HepG2 (cell line): ENCODE results near the gene SLX4. TPM values are rescaled to one million over a fixed set of nuclear protein-coding genes. Genes with fewer than 3 reads are reported as not detected.

Experiments used
- KMT2A ChIP-seq: sonication (generic); formaldehyde crosslinking; IDR thresholded peaks from 2 replicates; pipeline ENCODE4 v1.4.0; 2020; ENCODE audit warnings: missing genetic modification reagents
- MEIS1 ChIP-seq: sonication (generic); formaldehyde crosslinking; IDR thresholded peaks from 2 replicates; pipeline ENCODE4 v1.9.0; 2021; ENCODE audit warnings: mild to moderate bottlenecking, missing genetic modification reagents, moderate library complexity, borderline replicate concordance
- NFAT5 ChIP-seq: sonication (generic); formaldehyde crosslinking; IDR thresholded peaks from 2 replicates; pipeline ENCODE4 v1.4.0; 2020; ENCODE audit warnings: missing genetic modification reagents
- PTBP1 ChIP-seq: fragments of 200-400 bp; formaldehyde crosslinking; IDR thresholded peaks from 2 replicates; pipeline ENCODE4 v1.6.1; 2018; ENCODE audit warnings: low read length, low read depth; ENCODE audit not compliant: poor library complexity, severe bottlenecking
- RAD51 ChIP-seq: fragments of 450-650 bp; IDR thresholded peaks from 2 replicates; pipeline ENCODE4 v1.6.1; 2016; ENCODE audit warnings: borderline replicate concordance
- TEAD3 ChIP-seq: optimal IDR thresholded peaks from 2 replicates; pipeline ENCODE3; 2016; ENCODE audit warnings: borderline replicate concordance
- ZEB1 ChIP-seq: IDR thresholded peaks from 2 replicates; pipeline ENCODE4 v1.6.1; 2012; ENCODE audit warnings: mild to moderate bottlenecking, low read depth, inconsistent platforms; ENCODE audit not compliant: insufficient replicate concordance
- ZNF260 ChIP-seq: sonication (generic); formaldehyde crosslinking; IDR thresholded peaks from 2 replicates; pipeline ENCODE4 v1.4.0; 2020; ENCODE audit warnings: missing genetic modification reagents, low read depth, mild to moderate bottlenecking, borderline replicate concordance
- ZNF331 ChIP-seq: sonication (generic); formaldehyde crosslinking; IDR thresholded peaks from 2 replicates; pipeline ENCODE4 v1.4.0; 2020; ENCODE audit warnings: missing genetic modification reagents
- ZNF710 ChIP-seq: sonication (generic); formaldehyde crosslinking; IDR thresholded peaks from 2 replicates; pipeline ENCODE4 v1.5.0; 2020; ENCODE audit warnings: mild to moderate bottlenecking, missing genetic modification reagents, borderline replicate concordance
- ZNF737 ChIP-seq: sonication (generic); formaldehyde crosslinking; IDR thresholded peaks from 2 replicates; pipeline ENCODE4 v1.5.0; 2020; ENCODE audit warnings: missing genetic modification reagents, mild to moderate bottlenecking, borderline replicate concordance
- ZNF782 ChIP-seq: sonication (generic); formaldehyde crosslinking; IDR thresholded peaks from 2 replicates; pipeline ENCODE4 v1.4.0; 2020; ENCODE audit warnings: missing genetic modification reagents, mild to moderate bottlenecking, borderline replicate concordance
- polyA plus RNA-seq, 8 experiments: library from polyadenylated mRNA; depleted of rRNA in 3 of 8; stranded (reverse) in 7 of 8; unstranded in 1 of 8; fragments of >200 nt; fragmentation: Illumina TruSeq in 4 of 8; extraction: Trizol in 4 of 8; gene quantifications; 2 replicates each; pipeline versions ENCODE4 v1.2.1 to v1.2.3, GENCODE V29; 2011 to 2016; ENCODE audit warnings: low read depth in 4 of 8, missing spikeins in 1 of 8, mixed read lengths in 1 of 8; ENCODE audit not compliant: insufficient read depth in 1 of 8
- total RNA-seq, 5 experiments: library from RNA; depleted of rRNA; stranded (reverse); fragments of >200 nt; fragmentation: Illumina TruSeq; extraction: Trizol; gene quantifications; 2 replicates each; pipeline ENCODE4 v1.2.3, GENCODE V29; 2016; ENCODE audit warnings: low read depth in 1 of 5
- TF ChIP-seq, protein P1 (sequence below): sonication (generic); formaldehyde crosslinking; IDR thresholded peaks from 2 replicates; pipeline ENCODE4 v1.4.0; 2020; ENCODE audit warnings: mild to moderate bottlenecking, missing genetic modification reagents

Gene SLX4
- total and polyA plus RNA-seq, 2 of the 13 experiments (the other 11 are each of a cell fraction or from before 2014, with no cell fraction given) = 1.1 to 3.6 TPM

- TF ChIP-seq NFAT5 (no peak), ZEB1 (peak; percentile 90), ZNF331 (peak; percentile 80; the same call in 1 of the 2 replicates), KMT2A (CRISPR knock-in tag) (no peak), RAD51 (no peak), MEIS1 (CRISPR knock-in tag) (no peak), ZNF260 (CRISPR knock-in tag) (no peak), PTBP1 (peak; percentile 57), TEAD3 (CRISPR knock-in tag) (peak; percentile 85), ZNF710 (CRISPR knock-in tag) (peak; percentile 33; the same call in 1 of the 2 replicates), ZNF782 (CRISPR knock-in tag) (no peak), ZNF737 (no peak)
- TF ChIP-seq, protein P1, sequence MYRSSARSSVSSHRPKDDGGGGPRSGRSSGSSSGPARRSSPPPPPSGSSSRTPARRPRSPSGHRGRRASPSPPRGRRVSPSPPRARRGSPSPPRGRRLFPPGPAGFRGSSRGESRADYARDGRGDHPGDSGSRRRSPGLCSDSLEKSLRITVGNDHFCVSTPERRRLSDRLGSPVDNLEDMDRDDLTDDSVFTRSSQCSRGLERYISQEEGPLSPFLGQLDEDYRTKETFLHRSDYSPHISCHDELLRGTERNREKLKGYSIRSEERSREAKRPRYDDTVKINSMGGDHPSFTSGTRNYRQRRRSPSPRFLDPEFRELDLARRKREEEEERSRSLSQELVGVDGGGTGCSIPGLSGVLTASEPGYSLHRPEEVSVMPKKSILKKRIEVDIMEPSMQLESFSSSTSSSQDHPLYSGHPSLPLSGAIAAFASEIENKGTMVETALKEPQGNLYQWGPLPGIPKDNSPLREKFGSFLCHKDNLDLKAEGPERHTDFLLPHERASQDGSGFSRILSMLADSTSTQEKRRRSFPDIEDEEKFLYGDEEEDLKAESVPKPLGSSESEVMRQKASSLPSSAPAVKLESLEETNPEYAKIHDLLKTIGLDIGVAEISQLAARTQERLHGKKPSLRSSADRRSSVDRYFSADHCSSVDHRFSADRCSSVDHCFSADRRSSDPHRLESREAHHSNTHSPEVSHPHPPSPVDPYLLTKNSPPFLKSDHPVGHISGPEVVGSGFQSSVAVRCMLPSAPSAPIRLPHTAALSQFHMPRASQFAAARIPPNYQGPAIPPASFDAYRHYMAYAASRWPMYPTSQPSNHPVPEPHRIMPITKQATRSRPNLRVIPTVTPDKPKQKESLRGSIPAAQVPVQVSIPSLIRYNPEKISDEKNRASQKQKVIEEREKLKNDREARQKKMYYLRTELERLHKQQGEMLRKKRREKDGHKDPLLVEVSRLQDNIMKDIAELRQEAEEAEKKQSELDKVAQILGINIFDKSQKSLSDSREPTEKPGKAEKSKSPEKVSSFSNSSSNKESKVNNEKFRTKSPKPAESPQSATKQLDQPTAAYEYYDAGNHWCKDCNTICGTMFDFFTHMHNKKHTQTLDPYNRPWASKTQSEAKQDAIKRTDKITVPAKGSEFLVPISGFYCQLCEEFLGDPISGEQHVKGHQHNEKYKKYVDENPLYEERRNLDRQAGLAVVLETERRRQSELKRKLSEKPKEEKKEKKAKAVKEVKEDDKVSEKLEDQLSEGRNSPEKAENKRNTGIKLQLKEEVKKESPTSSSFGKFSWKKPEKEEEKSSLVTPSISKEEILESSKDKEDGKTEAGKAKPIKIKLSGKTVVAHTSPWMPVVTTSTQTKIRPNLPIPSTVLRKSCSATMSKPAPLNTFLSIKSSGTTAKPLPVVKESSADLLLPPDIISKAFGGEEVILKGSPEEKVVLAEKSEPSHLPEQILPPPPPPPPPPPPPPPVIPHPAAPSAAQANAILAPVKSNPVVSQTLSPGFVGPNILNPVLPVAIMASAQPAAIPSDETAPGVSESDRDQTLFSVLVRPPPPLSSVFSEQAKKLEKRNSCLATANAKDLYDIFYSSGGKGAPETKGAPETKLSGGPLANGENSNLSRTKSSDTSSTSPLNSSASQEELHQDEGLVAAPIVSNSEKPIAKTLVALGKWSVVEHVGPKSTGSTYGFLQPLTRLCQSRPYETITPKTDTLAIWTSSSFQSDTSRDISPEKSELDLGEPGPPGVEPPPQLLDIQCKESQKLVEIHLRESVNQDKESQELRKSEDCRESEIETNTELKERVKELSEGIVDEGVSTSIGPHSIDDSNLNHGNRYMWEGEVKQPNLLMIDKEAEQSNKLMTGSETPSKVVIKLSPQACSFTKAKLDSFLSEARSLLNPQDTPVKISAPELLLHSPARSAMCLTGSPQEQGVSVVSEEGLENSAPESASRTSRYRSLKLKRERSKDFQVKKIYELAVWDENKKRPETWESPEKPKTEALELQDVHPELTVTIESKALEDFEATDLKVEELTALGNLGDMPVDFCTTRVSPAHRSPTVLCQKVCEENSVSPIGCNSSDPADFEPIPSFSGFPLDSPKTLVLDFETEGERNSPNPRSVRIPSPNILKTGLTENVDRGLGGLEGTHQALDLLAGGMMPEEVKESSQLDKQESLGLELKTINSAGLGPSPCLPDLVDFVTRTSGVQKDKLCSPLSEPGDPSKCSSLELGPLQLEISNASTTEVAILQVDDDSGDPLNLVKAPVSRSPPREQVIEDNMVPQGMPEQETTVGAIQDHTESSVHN (CRISPR knock-in tag) = 0 out of 2 replicates have a peak, but pooled peaks have one; percentile 47
Measured at GRCh38 chr16:3654249-3654991, 43.0 kb upstream of the SLX4 start, which contains the start of gene DNASE1 (continued).
